Measurements from ENCODE around the gene ARL6IP4.
"Not testable (repeated sequence)": the region's sequence is repeated elsewhere in the genome, so short reads cannot be mapped to it uniquely, and the experiment has no call there.

The ARL6IP4 gene

DNA sequence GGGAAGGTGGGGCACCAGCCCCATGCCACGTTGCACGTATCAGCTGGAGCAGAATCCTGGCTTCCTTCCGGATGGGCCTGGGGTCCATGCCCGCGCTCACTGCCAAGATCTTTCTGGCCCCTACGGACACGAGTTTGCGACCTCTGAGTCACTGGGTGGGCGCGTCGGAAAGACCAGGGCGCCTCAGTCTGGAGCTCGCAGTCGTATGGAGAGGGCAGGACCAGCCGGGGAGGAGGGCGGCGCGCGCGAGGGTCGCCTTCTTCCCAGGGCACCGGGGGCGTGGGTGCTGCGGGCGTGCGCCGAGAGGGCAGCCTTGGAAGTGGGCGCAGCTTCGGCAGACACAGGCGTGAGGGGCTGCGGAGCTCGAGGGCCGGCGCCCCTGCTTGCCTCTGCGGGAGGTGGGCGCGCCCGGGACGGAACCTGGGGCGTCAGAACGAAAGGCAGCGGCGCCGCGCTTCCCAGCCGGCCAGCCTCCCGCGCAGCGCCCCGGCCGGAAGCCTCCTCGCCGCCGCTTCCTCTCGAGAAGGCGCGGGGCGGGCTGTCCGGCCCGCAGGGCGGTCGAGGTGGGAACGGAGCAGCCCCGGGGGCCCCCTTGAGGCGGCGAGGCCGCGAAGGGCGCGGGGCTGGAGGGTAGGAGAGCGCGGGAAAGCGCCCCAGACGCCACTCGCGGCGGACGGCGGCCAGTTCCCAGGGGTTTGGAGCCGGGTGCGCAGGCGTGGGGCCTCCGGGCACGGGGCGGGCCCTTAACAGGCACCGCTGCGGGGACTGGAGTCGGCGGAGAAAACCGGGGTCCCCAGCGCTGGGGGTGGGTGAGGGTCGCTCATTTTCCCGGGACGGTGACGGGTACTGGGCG lies at the start of gene ARL6IP4:
ARL6IP4 (plus strand) TSS at position 499 of the 853 bp plus-strand sequence. CDS start 459 bp downstream, outside the sequence.
- no peak for DNase-seq

DNA sequence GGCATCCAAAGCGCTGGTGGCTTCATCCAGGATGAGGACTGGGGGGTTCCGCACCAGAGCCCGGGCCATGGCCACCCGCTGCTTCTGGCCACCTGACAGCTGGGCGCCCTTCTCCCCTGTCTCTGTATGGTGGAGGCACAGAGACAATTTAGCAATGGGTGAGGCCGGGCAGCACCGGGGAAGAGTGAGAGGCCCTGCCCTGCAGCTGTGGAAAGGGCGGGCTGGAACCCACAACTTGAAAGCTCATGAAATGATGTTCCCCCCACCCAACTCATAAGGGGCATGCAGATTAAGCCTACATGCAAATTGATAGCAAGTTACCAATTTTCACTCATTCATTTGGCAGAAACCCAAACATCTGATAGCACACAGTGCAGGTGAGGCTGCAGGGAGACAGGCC lies 48.3 kb upstream of the ARL6IP4 start:
- DNase-seq = no peak

DNA sequence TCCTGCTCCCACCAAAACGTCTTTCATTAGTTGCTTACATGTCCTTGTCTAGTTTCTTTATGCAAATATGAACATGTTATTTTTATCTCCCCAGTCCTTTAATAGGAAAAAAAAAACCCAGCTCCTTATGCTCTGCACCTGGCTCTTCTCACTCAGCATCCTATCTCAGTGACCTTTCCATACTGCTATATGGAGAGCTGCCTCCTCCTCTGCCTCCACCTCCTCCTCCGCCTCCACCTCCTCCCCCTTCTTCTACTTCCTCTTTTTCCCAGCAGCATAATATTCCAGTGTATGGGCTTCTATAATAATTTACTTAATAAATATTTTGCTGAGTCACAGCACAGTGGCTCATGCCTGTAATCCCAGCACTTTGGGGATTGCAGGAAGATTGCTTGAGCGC lies 45.8 kb upstream of the ARL6IP4 start:
- no peak for DNase-seq

DNA sequence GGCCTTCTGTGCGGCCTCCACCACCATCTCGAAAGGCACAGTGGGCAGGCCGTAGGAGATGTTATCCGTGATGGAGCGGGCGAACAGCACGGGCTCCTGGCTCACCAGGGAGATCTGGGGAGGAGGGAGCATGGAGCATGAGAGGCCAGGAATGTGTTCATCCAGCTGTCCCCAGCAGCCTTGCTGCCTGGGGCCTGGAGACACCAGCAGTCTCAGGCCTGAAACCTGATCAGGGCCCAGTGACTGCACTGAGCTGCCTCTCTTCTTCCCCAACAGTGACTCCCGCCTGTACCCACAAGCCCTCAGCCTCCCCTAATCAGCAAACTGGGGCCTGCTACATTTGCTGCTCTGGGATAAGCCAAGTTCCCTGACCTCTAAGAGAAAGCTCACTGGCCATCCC lies 45.2 kb upstream of the ARL6IP4 start:
- DNase-seq = no peak

DNA sequence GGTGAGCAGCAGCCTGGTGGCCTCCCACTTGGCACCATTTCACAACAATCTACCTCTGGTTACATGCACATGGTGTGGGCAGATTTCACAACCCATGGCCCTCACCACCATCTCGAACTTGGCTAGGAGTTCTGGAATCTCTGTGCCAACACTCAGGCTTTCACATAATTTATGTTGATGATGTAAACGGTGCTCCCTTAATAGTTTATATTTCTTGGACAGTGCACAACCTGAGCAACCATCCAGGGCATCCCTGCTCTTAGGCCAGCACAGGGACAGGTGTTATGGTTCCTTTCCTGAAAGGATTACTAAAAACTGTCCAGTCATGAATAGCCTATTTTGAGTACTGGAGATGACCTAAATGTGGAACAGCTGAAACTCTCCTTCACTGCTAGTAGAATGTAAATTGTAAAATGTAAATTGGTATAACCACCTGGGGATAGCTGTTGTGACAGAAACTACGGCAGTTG lies 42.8 kb upstream of the ARL6IP4 start:
- no peak for DNase-seq

DNA sequence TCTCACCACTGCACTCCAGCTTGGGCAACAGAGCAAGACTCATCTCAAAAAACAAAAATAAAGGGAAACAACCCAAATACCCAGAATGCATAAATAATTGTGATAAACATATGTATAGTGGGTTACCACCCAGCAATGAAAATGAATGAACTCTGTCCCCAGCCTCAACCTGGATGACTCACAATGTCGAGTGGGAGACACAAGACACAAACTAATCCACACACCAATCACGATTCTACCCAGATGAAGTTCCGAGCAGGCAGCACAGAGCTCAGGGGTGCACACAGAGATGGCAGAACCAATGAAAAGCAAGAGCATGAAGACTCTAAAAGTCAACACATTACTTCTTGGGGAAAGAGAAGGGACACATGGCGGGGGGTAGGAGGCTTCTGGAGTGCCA lies 41.4 kb upstream of the ARL6IP4 start:
- no peak for DNase-seq

DNA sequence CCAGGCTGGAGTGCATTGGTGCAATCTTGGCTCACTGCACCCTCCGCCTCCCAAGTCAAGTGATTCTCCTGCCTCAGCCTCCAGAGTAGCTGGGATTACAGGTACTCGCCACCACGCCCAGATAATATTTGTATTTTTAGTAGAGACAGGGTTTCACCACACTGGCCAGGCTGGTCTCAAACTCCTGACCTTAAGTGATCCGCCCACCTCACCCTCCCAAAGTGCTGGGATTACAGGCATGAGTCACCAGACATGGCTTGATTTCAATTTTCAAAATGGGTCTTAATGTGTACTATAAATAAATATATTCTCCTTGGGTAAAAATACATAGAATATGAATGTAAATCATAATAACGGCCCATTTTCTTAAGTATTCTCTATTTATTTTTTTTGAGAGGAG lies 39.1 kb upstream of the ARL6IP4 start:
- not testable (repeated sequence) for DNase-seq

DNA sequence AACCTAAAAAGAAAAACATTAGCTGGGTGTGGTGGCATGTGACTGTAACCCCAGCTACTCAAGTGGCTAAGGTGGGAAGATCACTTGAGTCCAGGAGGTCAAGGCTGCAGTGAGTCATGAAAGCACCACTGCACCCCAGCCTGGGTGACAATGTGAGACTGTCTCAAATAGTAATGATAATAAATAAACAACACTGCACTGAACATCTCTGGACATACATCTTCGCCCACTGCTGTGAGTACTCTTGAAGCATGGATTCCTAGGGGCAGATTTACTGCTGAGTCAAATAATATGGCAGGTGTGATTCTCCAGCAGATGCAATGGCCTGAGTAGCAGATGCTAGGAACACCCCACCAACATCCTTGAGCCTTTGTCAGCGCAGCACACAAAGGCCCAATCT lies 37.8 kb upstream of the ARL6IP4 start:
- DNase-seq = no peak

DNA sequence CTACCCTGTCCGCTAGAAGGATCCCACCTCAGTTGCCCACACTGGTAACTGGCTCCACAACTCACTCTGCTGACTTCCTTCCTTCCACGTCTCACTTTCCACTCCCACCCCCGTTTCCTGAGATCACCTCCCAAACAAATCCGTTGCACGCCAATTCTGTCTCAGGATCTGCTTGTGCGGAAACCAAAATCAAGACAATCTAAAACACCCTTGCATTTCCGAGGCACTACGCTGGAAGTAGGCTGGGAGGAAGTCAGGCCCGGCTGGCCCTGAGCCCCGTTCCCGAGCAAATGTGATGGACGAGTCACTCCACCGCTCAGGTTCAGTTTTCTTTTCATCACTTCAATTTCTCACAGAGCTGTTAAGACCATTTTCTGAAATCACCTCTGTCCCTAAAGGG lies 37.3 kb upstream of the ARL6IP4 start:
- no peak for DNase-seq

DNA sequence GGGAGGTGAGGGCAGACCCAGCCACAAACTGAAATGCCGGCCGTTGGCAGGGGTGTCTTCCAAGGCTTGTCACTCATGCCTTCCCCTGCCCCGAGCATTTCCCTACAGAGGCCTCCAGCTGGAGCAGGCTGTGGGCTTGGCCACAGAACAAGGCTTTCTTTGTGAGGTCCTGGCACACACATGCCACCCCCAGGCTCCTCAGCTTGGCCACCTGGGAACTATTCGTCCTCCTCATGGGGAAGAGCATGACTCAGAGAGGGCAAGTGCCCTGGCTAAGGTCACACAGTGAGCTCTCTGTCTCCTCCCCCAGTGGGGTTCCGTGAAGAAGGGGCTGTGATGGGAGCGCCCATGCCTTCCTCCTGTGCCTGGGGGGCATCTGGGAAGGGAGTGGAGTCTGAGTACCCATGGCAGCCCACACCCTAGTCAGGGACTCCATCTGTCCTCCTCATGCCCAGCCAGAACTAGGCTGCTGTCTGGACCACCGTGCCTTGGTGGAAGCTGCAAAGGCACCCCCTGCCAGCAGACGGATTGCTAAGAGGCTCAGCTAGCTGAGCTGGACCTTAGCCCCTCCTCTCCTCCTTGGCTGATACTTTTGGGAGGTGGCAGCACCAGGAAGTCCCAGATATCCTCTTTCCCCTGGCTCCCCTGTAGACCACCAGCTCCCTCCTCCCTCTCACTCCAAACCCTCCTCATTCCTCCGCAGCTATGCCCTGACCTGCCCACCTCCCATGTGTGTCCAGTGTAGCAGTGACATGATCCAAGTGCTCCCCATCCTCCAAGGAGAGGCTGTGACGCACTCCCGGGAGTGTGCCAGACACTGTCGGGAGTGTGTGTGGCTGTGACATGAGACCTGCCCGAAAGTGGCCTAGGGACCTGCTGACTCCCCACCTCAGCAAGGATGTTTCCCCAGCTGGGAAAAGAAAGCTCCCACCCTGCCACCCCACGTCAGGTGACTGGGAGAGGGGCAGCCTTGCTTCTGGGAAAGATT lies 35.6 kb upstream of the ARL6IP4 start:
- DNase-seq = no peak

DNA sequence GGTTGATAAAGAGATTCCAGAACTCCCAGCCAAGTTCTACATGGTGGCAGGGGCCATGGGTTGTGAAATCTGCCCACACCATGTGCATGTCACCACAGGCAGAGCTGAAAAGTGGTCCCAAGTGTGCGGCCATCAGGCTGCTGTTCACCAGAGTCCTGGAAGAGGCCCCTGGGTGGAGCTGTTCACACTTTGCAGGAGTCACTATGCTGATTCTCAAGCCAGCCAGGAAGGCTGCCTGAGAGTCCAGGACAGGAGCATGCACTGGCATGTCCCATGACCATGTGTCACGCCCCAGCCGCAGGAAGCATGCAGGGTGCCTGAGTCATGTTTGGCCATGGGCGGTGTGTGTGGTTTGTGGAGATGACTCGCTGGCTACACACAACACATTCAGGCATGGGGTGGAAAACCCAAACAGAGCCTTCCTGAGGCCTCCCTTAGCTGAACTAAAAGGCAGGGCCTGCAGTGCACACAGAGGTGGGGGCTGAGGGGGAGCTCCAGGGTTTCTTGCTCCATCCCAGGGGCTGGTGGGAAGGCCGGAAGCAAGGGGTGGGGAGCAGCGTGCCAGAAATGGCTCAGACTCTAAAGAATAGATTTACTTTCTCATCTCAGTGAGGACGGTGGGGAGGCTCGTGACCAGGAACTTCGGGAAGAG lies 33.7 kb upstream of the ARL6IP4 start:
- DNase-seq = no peak

DNA sequence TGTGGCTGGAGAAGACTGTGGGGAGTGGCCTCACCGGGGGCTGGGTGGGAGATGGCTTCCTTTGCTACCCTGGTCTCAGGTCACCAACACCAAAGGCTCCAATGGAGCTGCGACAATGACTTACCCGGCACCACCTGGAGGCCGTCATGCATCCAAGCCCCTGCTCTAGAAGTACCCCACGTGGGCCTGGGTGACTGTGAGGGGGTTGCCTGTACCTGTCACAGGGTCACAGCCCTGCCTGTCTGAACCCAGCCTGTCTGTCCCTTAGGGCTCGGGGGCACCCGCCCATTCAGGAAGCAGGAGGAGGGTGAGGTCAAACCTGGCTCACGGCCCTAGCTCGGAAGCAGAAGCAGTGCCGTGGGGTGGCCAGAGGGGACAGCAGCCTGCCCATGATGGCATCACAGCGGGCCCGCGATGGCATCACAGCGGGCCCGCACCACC lies 33.1 kb upstream of the ARL6IP4 start:
- no peak for DNase-seq

DNA sequence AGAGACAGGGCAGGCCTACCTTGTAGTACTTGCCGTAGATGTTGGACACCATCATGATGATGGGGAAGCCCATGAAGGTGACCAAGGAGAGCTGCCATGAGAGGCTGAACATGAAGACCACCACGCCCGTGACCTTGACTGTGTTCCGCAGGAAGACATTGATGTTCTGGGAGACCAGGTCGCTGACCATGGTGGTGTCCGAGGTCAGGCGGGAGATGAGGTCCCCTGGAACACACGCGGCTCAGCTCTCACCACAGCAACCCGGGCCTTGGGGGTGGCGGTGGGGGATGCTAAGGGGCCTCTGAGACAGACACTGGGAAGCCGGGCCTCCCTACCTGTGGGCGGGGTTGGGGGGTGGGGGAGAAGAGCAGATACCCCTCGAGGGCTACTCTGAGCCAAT lies 31.9 kb upstream of the ARL6IP4 start:
- DNase-seq = no peak

DNA sequence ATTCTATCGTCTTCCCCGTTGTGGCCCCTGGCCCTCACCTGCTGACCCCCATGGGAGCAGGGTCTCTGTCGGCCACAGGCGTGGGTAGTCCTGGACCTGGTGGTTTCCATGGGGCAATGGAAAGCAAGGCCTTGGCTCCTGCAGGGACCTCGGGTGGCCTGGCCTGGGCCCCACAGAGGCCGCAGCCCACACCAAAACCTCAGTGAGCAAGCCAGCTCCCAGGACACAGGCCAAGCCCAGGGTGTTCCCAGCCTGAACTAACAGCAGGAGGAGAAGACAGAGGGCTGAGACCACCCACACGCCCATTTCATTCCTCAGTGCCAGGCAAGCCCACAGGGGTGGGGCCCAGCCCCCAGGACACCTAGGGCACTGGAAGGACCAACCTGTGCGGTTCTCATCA lies 31.1 kb upstream of the ARL6IP4 start:
- no peak for DNase-seq

DNA sequence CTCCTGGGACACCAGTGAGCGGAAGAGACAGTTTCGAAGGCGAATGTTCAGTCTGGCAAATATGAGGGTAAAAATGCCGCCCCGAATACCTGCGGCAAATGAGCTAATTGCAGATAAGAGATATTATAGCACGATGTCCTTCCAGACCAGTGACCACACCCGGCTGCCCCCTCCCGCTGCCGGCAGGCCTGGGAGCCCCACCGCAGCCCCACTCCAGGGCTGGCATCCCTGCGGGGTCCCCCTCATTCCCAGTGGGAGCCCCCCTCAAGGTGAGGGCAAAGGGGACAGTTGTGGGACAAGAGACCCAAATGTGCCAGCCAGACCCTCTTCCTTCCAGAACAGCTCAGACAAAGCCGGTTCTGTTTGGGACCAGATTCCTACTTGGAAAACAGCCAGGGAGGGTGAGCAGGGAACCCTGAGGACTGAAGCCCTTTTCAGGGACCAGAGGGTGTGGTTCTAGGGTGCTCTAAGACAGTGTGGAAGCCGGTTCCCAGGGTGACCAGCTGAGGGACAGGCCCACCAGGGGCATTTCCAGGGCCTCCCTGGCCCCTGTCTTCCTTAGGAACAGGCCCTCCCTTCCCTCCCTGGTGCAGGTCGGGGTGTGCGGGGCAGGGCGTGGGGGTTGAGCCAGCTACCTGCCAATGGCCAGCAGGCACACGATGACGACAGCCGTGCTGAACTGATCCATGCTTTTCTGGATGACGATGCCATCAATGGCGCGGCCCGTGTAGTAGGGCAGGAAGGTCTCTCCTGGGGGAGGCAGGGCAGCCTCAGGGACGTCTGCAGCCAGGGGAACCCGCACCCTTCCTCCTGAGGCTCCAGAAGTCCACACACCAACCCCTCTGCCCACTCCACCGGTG lies 30.4 kb upstream of the ARL6IP4 start:
- no peak for DNase-seq

DNA sequence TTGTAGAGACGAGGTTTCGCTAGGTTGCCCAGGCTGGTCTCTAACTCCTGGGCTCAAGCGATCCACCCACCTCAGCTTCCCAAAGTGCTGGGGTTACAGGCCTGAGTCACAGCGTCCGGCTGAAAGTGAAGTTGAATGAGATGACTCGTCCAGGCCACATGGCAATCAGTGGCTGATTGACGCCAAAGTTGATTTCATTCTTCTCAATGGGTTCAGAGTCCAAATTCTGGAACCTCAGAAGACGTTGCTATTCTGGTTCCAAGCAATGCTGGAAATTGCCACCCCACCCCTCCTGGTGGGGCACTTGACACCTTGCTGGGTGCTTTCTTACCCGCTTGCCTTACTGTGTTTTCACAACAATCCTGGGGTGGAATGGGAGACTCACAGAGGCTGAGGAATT lies 29.1 kb upstream of the ARL6IP4 start:
- no peak for DNase-seq

DNA sequence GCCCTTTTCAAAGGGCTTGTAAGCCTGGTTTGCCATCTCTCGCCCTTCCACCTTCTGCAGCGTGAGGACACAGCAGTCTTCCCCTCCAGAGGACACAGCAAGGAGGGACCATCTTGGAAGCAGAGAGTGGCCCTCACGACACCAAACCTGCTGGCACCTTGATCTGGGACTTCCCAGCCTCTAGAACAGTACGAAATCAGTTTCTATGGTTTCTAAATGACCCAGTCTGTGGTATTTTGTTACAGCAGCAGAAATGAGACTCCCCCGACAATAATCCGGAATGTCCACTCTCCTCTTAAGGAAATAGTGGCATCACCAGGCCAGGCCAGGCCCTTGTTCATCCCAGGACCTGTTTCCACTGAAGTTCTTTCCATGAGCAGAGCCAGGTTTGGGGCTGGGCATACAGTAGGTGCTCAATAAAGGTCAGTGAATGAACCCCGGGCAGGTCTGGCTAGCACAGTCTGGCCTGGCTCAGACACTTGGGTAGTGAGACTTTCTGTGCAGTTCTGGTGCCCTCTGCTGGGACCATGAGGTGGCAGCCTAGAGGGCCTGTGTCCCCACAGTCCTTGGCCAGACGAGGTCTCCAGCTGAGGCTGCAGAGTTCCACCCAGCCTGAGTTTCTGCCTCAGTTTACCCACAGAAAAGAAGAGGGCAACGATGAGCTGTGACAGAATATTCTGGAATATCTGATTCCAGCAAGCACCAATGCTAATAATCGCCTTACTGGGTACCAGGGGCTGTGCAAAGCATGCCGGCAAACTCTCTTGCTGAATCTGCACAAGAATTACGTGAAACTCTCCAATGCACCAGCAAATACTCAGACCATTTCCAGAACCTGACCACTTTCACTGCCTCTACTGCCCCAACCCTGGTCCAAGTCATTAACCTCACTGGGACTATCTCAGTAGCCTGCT lies 28.2 kb upstream of the ARL6IP4 start:
- DNase-seq = peak; percentile 32

DNA sequence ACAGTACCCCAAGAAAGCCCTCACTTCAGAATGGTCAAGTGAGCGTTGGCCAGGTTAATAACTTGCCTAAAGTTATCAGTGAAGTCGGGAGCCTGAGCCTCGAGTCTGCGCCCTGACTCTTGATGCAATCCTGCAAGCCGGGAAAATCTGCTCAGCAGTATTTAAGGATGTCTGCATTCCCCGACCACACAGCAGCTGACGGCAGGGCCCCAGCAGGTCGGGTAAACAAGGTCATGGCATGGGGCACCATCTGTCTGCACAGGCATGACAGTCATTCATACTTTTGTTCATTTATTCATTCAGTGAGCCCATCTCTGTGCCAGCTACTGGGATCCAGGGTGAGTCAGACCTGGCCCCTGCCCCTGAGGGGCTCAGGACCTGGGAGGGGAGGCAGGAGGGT lies 25.3 kb upstream of the ARL6IP4 start:
- no peak for DNase-seq

DNA sequence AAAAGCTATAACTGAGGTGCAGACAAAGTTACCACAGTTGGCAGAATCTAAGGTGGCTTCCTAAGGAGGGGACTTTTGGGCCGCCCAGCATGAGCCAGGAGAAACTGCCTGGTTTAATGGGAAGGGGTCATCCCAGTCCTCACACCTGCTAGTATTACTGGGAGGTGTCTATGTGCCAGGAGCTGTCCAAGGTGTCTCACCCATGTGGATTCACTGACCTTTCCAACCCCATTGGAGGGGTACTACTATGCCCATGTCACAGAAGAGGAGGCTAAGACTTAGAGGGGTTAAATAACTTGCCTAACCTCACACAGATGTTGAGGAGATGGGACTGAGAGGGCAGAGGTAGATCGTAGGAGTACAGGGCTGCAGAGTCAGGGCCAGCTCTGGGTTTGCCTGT lies 24.4 kb upstream of the ARL6IP4 start:
- no peak for DNase-seq

DNA sequence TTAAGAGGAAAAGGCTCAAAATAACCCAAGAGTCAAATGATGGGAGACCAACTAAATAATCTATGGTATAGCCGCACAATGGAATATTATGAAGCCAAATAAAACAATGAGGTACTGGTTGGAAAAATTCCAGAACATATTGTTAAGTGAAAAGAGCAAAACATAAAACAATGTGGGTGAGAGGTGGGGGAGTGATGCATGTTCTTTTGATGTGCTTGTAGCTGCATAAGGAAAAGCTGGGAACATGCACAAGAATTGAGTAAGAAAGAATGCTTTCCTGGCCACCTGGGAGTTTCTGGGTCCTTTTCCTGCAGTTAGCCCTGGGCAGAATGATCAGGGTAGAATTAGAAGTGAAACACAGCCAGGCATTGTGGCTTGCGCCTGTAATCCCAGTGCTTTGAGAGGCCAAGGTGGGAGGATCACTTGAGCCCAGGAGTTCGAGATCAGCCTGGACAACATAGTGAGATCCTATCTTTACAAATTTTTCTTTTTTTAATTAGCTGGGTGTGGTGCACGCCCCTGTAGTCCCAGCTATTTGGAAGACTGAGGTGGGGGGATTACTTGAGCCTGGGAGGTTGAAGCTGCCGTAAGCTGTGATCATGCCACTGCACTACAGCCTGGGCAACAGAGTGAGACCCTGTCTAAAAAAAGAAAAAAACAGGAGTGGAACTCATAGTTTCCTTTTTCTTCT lies 22.1 kb upstream of the ARL6IP4 start:
- DNase-seq = no peak
